H1 (cell line): ENCODE measurements around the gene TTL. TPM values are rescaled to one million over a fixed set of nuclear protein-coding genes. Genes with fewer than 3 reads are reported as not detected.
A peak's percentile ranks its signal among the peaks of the same experiment; 100 is the strongest.

Experiments used
- CTCF ChIA-PET: fragments of 300-600 bp; sonication (Branson Sonifier 250); formaldehyde crosslinking; loops from one replicate; lab custom pipeline; 2021; ENCODE audit not compliant: partially characterized antibody; lab: Charles Lee
- POLR2A ChIA-PET: fragments of 300-600 bp; sonication (Branson Sonifier 250); formaldehyde crosslinking; loops from one replicate; lab custom pipeline; 2021; ENCODE audit warnings: inconsistent platforms; ENCODE audit not compliant: partially characterized antibody; lab: Charles Lee
- DNase-seq, 2 experiments: peaks; one replicate each; pipeline versions ENCODE4 v3.0.0 to v3.0.0-alpha.2; 2010 to 2022; ENCODE audit warnings: low spot score in 2 of 2, low read depth in 1 of 2, mixed read lengths in 1 of 2
- FAIRE-seq: peaks from 2 replicates; lab custom pipeline; 2011; peaks lifted over from hg19 to GRCh38; lab: Jason Lieb, UNC
- H2AFZ ChIP-seq: 2 replicates; pipeline ENCODE4 v1.8.1; 2012; ENCODE audit warnings: low read length, inconsistent platforms
- H2AK5ac ChIP-seq: 2 replicates; pipeline ENCODE4 v1.6.1; 2013; ENCODE audit warnings: low read depth, low read length
- H2BK120ac ChIP-seq: replicated peaks from 2 replicates; pipeline ENCODE3; 2013; ENCODE audit warnings: low read depth, low read length, inconsistent platforms
- H2BK12ac ChIP-seq: 2 replicates; pipeline ENCODE4 v1.6.1; 2013; ENCODE audit warnings: low read depth, low read length
- H2BK15ac ChIP-seq: 2 replicates; pipeline ENCODE4 v1.6.1; 2013; ENCODE audit warnings: low read length
- H2BK20ac ChIP-seq: 2 replicates; pipeline ENCODE4 v1.6.1; 2013; ENCODE audit warnings: low read length
- H2BK5ac ChIP-seq: 2 replicates; pipeline ENCODE4 v1.6.1; 2013; ENCODE audit warnings: low read depth, low read length
- H3K14ac ChIP-seq: 2 replicates; pipeline ENCODE4 v1.6.1; 2013; ENCODE audit warnings: inconsistent platforms; ENCODE audit not compliant: insufficient read length
- H3K18ac ChIP-seq: 2 replicates; pipeline ENCODE4 v1.6.1; 2013; ENCODE audit warnings: low read length; ENCODE audit errors: extremely low read depth
- H3K23ac ChIP-seq: 2 replicates; pipeline ENCODE4 v1.6.1; 2013; ENCODE audit warnings: inconsistent platforms; ENCODE audit not compliant: insufficient read length
- H3K23me2 ChIP-seq: 2 replicates; pipeline ENCODE4 v1.6.1; 2013; ENCODE audit warnings: low read depth, low read length
- H3K27ac ChIP-seq: 2 replicates; pipeline ENCODE4 v1.6.1; 2011; ENCODE audit warnings: low read depth, low read length, inconsistent platforms
- H3K27me3 ChIP-seq, 4 experiments: replicated peaks in 1 of 4; 1 replicate in 1 of 4; 2 replicates in 3 of 4; pipeline versions ENCODE4 v1.6.1 to v1.8.1; 2011 to 2013; ENCODE audit warnings: low read length in 3 of 4, mild to moderate bottlenecking in 3 of 4, inconsistent platforms in 2 of 4, mixed read lengths in 2 of 4, moderate library complexity in 1 of 4; ENCODE audit not compliant: control insufficient read depth in 3 of 4, insufficient read depth in 3 of 4; ENCODE audit errors: extremely low read depth in 1 of 4
- H3K36me3 ChIP-seq, 4 experiments: 2 replicates each; pipeline versions ENCODE4 v1.6.1 to v1.8.1; 2011 to 2013; ENCODE audit warnings: mild to moderate bottlenecking in 4 of 4, low read length in 3 of 4, moderate library complexity in 2 of 4, control low read depth in 1 of 4, inconsistent platforms in 1 of 4; ENCODE audit not compliant: insufficient read depth in 4 of 4, control insufficient read depth in 2 of 4
- H3K4ac ChIP-seq: replicated peaks from 2 replicates; pipeline ENCODE3; 2013; ENCODE audit warnings: low read length, low read depth, mixed read lengths, inconsistent platforms; ENCODE audit not compliant: insufficient read length
- H3K4me1 ChIP-seq, 4 experiments: replicated peaks in 1 of 4; 1 replicate in 1 of 4; 2 replicates in 3 of 4; pipeline versions ENCODE4 v1.6.1 to v1.8.1; 2011 to 2013; ENCODE audit warnings: low read length in 3 of 4, inconsistent platforms in 2 of 4, mixed read lengths in 1 of 4; ENCODE audit not compliant: insufficient read depth in 4 of 4, control insufficient read depth in 3 of 4
- H3K4me2 ChIP-seq, 2 experiments: 2 replicates each; pipeline versions ENCODE4 v1.6.1 to v1.8.1; 2011 to 2013; ENCODE audit warnings: low read depth in 2 of 2, low read length in 2 of 2, control low read depth in 1 of 2, inconsistent platforms in 1 of 2, mild to moderate bottlenecking in 1 of 2; ENCODE audit not compliant: insufficient read depth in 1 of 2
- H3K4me3 ChIP-seq, 4 experiments: fragments of 200-600, 300-600 bp in 1 of 4; sonication (generic), shearing (Covaris generic), sonication (Bioruptor Twin) in 1 of 4; 2 replicates each; pipeline versions ENCODE4 v1.5.1 to v1.8.1; 2011 to 2016; ENCODE audit warnings: low read length in 4 of 4, low read depth in 3 of 4, control low read depth in 2 of 4, inconsistent platforms in 2 of 4, mild to moderate bottlenecking in 2 of 4, mixed read lengths in 1 of 4, moderate library complexity in 1 of 4; ENCODE audit not compliant: insufficient read depth in 2 of 4; ENCODE audit errors: extremely low read depth in 1 of 4
- H3K56ac ChIP-seq: replicated peaks from 2 replicates; pipeline ENCODE3; 2013; ENCODE audit warnings: low read depth, mild to moderate bottlenecking, mixed read lengths, low read length, inconsistent platforms; ENCODE audit not compliant: insufficient read length
- H3K79me1 ChIP-seq: 2 replicates; pipeline ENCODE4 v1.6.1; 2013; ENCODE audit warnings: low read depth, low read length, control low read depth
- H3K79me2 ChIP-seq, 2 experiments: 2 replicates each; pipeline versions ENCODE4 v1.6.1 to v1.8.1; 2012 to 2013; ENCODE audit warnings: low read length in 2 of 2, mild to moderate bottlenecking in 2 of 2, inconsistent platforms in 1 of 2; ENCODE audit not compliant: insufficient read depth in 2 of 2, control insufficient read depth in 1 of 2
- H3K9ac ChIP-seq, 4 experiments: replicated peaks in 1 of 4; 1 replicate in 1 of 4; 2 replicates in 3 of 4; pipeline versions ENCODE4 v1.6.1 to v1.8.1; 2011 to 2013; ENCODE audit warnings: low read depth in 3 of 4, low read length in 3 of 4, control low read depth in 2 of 4, mild to moderate bottlenecking in 2 of 4, moderate library complexity in 2 of 4, inconsistent platforms in 1 of 4; ENCODE audit errors: extremely low read depth in 1 of 4
- H3K9me3 ChIP-seq, 2 experiments: 2 replicates each; pipeline versions ENCODE4 v1.6.1 to v1.8.1; 2012 to 2013; ENCODE audit warnings: mild to moderate bottlenecking in 2 of 2, moderate library complexity in 2 of 2, control low read depth in 1 of 2, inconsistent platforms in 1 of 2, low read depth in 1 of 2, low read length in 1 of 2, mixed read lengths in 1 of 2; ENCODE audit not compliant: insufficient read depth in 2 of 2
- H4K20me1 ChIP-seq, 2 experiments: replicated peaks in 1 of 2; 2 replicates each; pipeline versions ENCODE3 to v1.8.1; 2011 to 2013; ENCODE audit warnings: inconsistent platforms in 2 of 2, low read length in 2 of 2, mild to moderate bottlenecking in 1 of 2; ENCODE audit not compliant: insufficient read depth in 2 of 2, control insufficient read depth in 1 of 2
- H4K5ac ChIP-seq: 2 replicates; pipeline ENCODE4 v1.6.1; 2013; ENCODE audit warnings: low read length, low read depth, mixed read lengths, inconsistent platforms; ENCODE audit not compliant: insufficient read length
- H4K8ac ChIP-seq: 2 replicates; pipeline ENCODE4 v1.8.0; 2013; ENCODE audit warnings: mild to moderate bottlenecking, moderate library complexity, low read length, inconsistent platforms; ENCODE audit not compliant: insufficient read depth; ENCODE audit errors: extremely low read depth
- H4K91ac ChIP-seq: replicated peaks from 2 replicates; pipeline ENCODE3; 2013; ENCODE audit warnings: low read length, mixed read lengths, inconsistent platforms; ENCODE audit not compliant: insufficient read length
- CBX5 ChIP-seq: fragments of 300-800, 300-1000 bp; sonication (generic); IDR thresholded peaks from 2 replicates; pipeline ENCODE4 v1.7.1; 2016; ENCODE audit warnings: antibody characterized with exemption, low read length, low read depth
- CHD2 ChIP-seq: IDR thresholded peaks from 2 replicates; pipeline ENCODE4 v1.6.1; 2012; ENCODE audit warnings: low read length, improper control_type of control experiment
- CTCF ChIP-seq, 3 experiments: IDR thresholded peaks; 1 replicate in 2 of 3; 2 replicates in 1 of 3; pipeline versions ENCODE4 v1.5.1 to v1.6.1; 2011; ENCODE audit warnings: low read length in 3 of 3, mild to moderate bottlenecking in 3 of 3, inconsistent platforms in 2 of 3, low read depth in 1 of 3, moderate library complexity in 1 of 3; ENCODE audit not compliant: insufficient read depth in 1 of 3; ENCODE audit errors: control extremely low read depth in 1 of 3
- EZH2 ChIP-seq: fragments of 200-600 bp; sonication (generic); IDR thresholded peaks from 2 replicates; pipeline ENCODE4 v1.7.1; 2012; ENCODE audit warnings: low read depth, mild to moderate bottlenecking, moderate library complexity, low read length, inconsistent platforms; ENCODE audit not compliant: severe bottlenecking
- KDM1A ChIP-seq: fragments of 200-600, 300-600 bp; sonication (generic); IDR thresholded peaks from 2 replicates; pipeline ENCODE4 v1.7.1; 2016; ENCODE audit warnings: mild to moderate bottlenecking, low read length, borderline replicate concordance
- MAFK ChIP-seq: IDR thresholded peaks from 2 replicates; pipeline ENCODE4 v1.6.1; 2012; ENCODE audit warnings: low read depth, mild to moderate bottlenecking, improper control_type of control experiment, low read length
- POLR2A ChIP-seq, 2 experiments: IDR thresholded peaks; 1 replicate in 1 of 2; 2 replicates in 1 of 2; pipeline ENCODE4 v1.6.1; 2011; ENCODE audit warnings: low read depth in 2 of 2, low read length in 2 of 2, mild to moderate bottlenecking in 2 of 2; ENCODE audit errors: control extremely low read depth in 1 of 2
- SIX5 ChIP-seq: IDR thresholded peaks from 2 replicates; pipeline ENCODE4 v1.6.1; 2011; ENCODE audit warnings: mild to moderate bottlenecking, low read depth, low read length
- ZNF274 ChIP-seq: IDR thresholded peaks from 2 replicates; pipeline ENCODE4 v1.7.0; 2012; ENCODE audit warnings: low read length, borderline replicate concordance; ENCODE audit errors: extremely low read depth
- WGBS, 2 experiments: shearing (Covaris generic) in 1 of 2; methylation state at CpG; one replicate each; pipeline versions ENCODE4 v1.1.6 to v1.1.7; 2013 to 2015; ENCODE audit warnings: low lambda C conversion rate in 2 of 2, mixed read lengths in 2 of 2, inconsistent platforms in 1 of 2, low coverage in 1 of 2, missing lambda C conversion rate in 1 of 2; ENCODE audit not compliant: insufficient replicate concordance in 2 of 2, insufficient coverage in 1 of 2, insufficient read length in 1 of 2; ENCODE audit errors: extremely low coverage in 1 of 2, missing lambda C conversion rate in 1 of 2; 5-methylcytosine and 5-hydroxymethylcytosine counted together
- polyA plus RNA-seq, 7 experiments: library from polyadenylated mRNA; depleted of rRNA in 3 of 7; stranded (reverse) in 5 of 7; unstranded in 2 of 7; fragments of >200 nt in 5 of 7; fragments of 200-250 nt in 2 of 7; gene quantifications; 1 replicate in 5 of 7; 2 replicates in 1 of 7; 4 replicates in 1 of 7; pipeline versions ENCODE4 v1.2.1 to v1.2.3, GENCODE V29; 2011 to 2013; ENCODE audit warnings: missing spikeins in 2 of 7, mixed read lengths in 2 of 7
- total RNA-seq: library from RNA; stranded (reverse); fragmentation: NEBNext Ultra II Directional; extraction: Animal tissue kit (Norgen Biotek cat#: 25700); gene quantifications from 2 replicates; pipeline ENCODE4 v1.2.1, GENCODE V29; 2021

The TTL gene
- total and polyA plus RNA-seq, 2 of the 8 experiments (the other 6 are each of a cell fraction or from before 2014, with no cell fraction given): 17.5 to 57.1 TPM

GRCh38 chr2:112542123-112542983, 60.4 kb downstream of the TTL start, which contains the start of gene POLR1B:
POLR1B (plus strand) TSS chr2:112542465; CDS start chr2:112542495, 30 bp downstream.
- H2BK120ac ChIP-seq: peak within 1 kb of the TSS; percentile 41
- peak within 1 kb of the TSS; percentile 62; the same call in 1 of the 2 replicates for H2BK12ac ChIP-seq
- peak within 1 kb of the TSS; percentile 95 for H2BK5ac ChIP-seq
- peak within 1 kb of the TSS; percentile 91 for H3K18ac ChIP-seq
- 1% methylated on average over 66 of the region's 67 CpGs; no CpG with 5 or more reads in 1 of the 2 experiments for WGBS, 2 experiments
- H3K4ac ChIP-seq: peak within 1 kb of the TSS; percentile 72
- H3K4me1 ChIP-seq: peaks cover 0 to 5% (median 3%) of the 10 kb centered on the region in 4 experiments; a peak in 2 of 7 replicates
- H4K8ac ChIP-seq: peak within 1 kb of the TSS; percentile 96
- H3K27me3 ChIP-seq: no peaks in the 10 kb centered on the region; a peak in 1 of 7 replicates
- ChIA-PET CTCF (no interaction called here), POLR2A (interaction anchor here (2.3 kb wide), 1 partner anchor 41 kb away, joined by 5 read pairs; no protein-coding TSS in a partner anchor)
- peak within 1 kb of the TSS; percentile 96 for H3K27ac ChIP-seq
- H3K79me2 ChIP-seq: peaks cover 15 to 45% of the 10 kb centered on the region in 2 experiments
- H4K91ac ChIP-seq: peak within 1 kb of the TSS; percentile 36
- H2BK20ac ChIP-seq: no peak within 1 kb of the TSS
- peak within 1 kb of the TSS; percentile 63; the same call in 1 of the 2 replicates for H2BK15ac ChIP-seq
- H4K5ac ChIP-seq: peak within 1 kb of the TSS; percentile 97
- H3K23me2 ChIP-seq: peaks cover 9% of the 10 kb centered on the region
- peaks cover 0 to 12% (median 6%) of the 10 kb centered on the region in 4 experiments; a peak in 6 of 8 replicates for H3K36me3 ChIP-seq
- H3K9ac ChIP-seq: peak within 1 kb of the TSS; percentile 41 to 94 (median 90)
- H3K14ac ChIP-seq: no peak within 1 kb of the TSS
- H3K4me2 ChIP-seq: peak within 1 kb of the TSS; percentile 79 to 100
- no peak within 1 kb of the TSS for H3K23ac ChIP-seq
- no peaks in the 10 kb centered on the region; the same call in 1 of the 2 replicates for H3K79me1 ChIP-seq
- DNase-seq (peak; percentile 43 to 91), FAIRE-seq (no peak)
- H3K9me3 ChIP-seq: no peaks in the 10 kb centered on the region
- 0 out of 2 replicates have a peak within 1 kb of the TSS, but pooled peaks have one; percentile 12 for H2AK5ac ChIP-seq
- H3K56ac ChIP-seq: peak within 1 kb of the TSS; percentile 79
- peak within 1 kb of the TSS; percentile 97 for H2AFZ ChIP-seq
- H3K4me3 ChIP-seq: peak within 1 kb of the TSS; percentile 94 to 98 (median 97)
- peaks cover 2 to 5% of the 10 kb centered on the region in 2 experiments for H4K20me1 ChIP-seq
- TF ChIP-seq MAFK: no peak
- no peak for TF ChIP-seq EZH2
- peak; percentile 100 for TF ChIP-seq KDM1A
- no peak for TF ChIP-seq CTCF (IDR thresholded peaks at IDR 0.05; ENCODE audit: control extremely low read depth in 1 of 3, insufficient read depth in 1 of 3, low read depth in 1 of 3, low read length in 3 of 3)
- TF ChIP-seq SIX5: peak; percentile 79
- peak; percentile 38 to 60 for TF ChIP-seq POLR2A (IDR thresholded peaks at IDR 0.05; ENCODE audit: control extremely low read depth in 1 of 2, low read depth in 2 of 2, low read length in 2 of 2)
- TF ChIP-seq CBX5: no peak
- TF ChIP-seq ZNF274: no peak
- peak; percentile 83 for TF ChIP-seq CHD2
